Endothelial cell of umbilical vein (primary cell): ENCODE measurements around the gene FAM131B. TPM values are rescaled to one million over a fixed set of nuclear protein-coding genes. Genes with fewer than 3 reads are reported as not detected.

ENCODE experiments used
- BruUV-seq: library from RNA; stranded (reverse); fragments of 400-500 nt; replicated peaks from 2 replicates; lab custom pipeline; 2021; lab: Mats Ljungman, UMichigan
- CTCF ChIA-PET: fragments of 300-600, 350-600 bp; sonication (Branson Sonifier 250); formaldehyde crosslinking; loops from one replicate; lab custom pipeline; 2021; ENCODE audit warnings: antibody characterized with exemption, inconsistent platforms; lab: Charles Lee
- POLR2A ChIA-PET: fragments of 300-600, 350-600 bp; sonication (Branson Sonifier 250); formaldehyde crosslinking; loops from one replicate; lab custom pipeline; 2021; ENCODE audit warnings: antibody characterized with exemption, inconsistent platforms; lab: Charles Lee
- DNase-seq: peaks from one replicate; pipeline ENCODE4 v3.0.0-alpha.2; 2011; ENCODE audit warnings: low read depth, low spot score
- FAIRE-seq: peaks from 2 replicates; lab custom pipeline; 2011; peaks lifted over from hg19 to GRCh38; lab: Jason Lieb, UNC
- H2AFZ ChIP-seq: 2 replicates; pipeline ENCODE4 v1.6.0; 2012; ENCODE audit warnings: low read depth, low read length, control low read depth, inconsistent platforms
- H3K27ac ChIP-seq: 2 replicates; pipeline ENCODE4 v1.5.1; 2011; ENCODE audit warnings: low read depth, mild to moderate bottlenecking, control low read depth, low read length, moderate library complexity; ENCODE audit not compliant: insufficient read depth
- H3K27me3 ChIP-seq, 2 experiments: 2 replicates each; pipeline versions ENCODE4 v1.6.0 to v1.6.1; 2011; ENCODE audit warnings: low read length in 2 of 2, mixed read lengths in 1 of 2; ENCODE audit not compliant: control insufficient read depth in 2 of 2, insufficient read depth in 2 of 2
- H3K36me3 ChIP-seq, 2 experiments: 2 replicates in 1 of 2; 3 replicates in 1 of 2; pipeline ENCODE4 v1.5.1; 2011; ENCODE audit warnings: low read length in 2 of 2, mild to moderate bottlenecking in 1 of 2, moderate library complexity in 1 of 2; ENCODE audit not compliant: control insufficient read depth in 2 of 2, insufficient read depth in 2 of 2; ENCODE audit errors: extremely low read depth in 1 of 2
- H3K4me1 ChIP-seq: 3 replicates; pipeline ENCODE4 v1.5.1; 2011; ENCODE audit warnings: mild to moderate bottlenecking, low read length; ENCODE audit not compliant: control insufficient read depth, insufficient read depth; ENCODE audit errors: extremely low read depth
- H3K4me2 ChIP-seq: 2 replicates; pipeline ENCODE4 v1.6.1; 2011; ENCODE audit warnings: low read length, control low read depth, mixed read lengths; ENCODE audit not compliant: insufficient read depth
- H3K4me3 ChIP-seq, 3 experiments: fragments of 200-600 bp in 1 of 3; sonication (generic), shearing (Covaris generic) in 1 of 3; replicated peaks in 1 of 3; 2 replicates each; pipeline ENCODE4 v1.5.1; 2011 to 2016; ENCODE audit warnings: control low read depth in 3 of 3, low read length in 3 of 3, mild to moderate bottlenecking in 2 of 3, inconsistent platforms in 1 of 3, low read depth in 1 of 3, moderate library complexity in 1 of 3; ENCODE audit not compliant: insufficient read depth in 1 of 3
- H3K79me2 ChIP-seq: 2 replicates; pipeline ENCODE4 v1.6.0; 2012; ENCODE audit warnings: low read length, inconsistent platforms; ENCODE audit not compliant: control insufficient read depth, insufficient read depth
- H3K9ac ChIP-seq: replicated peaks from 2 replicates; pipeline ENCODE3; 2011; ENCODE audit warnings: low read length, control low read depth; ENCODE audit not compliant: insufficient read depth; ENCODE audit errors: extremely low read depth
- H3K9me1 ChIP-seq: replicated peaks from 3 replicates; pipeline ENCODE4 v1.6.0; 2011; ENCODE audit warnings: mild to moderate bottlenecking, low read length; ENCODE audit not compliant: control insufficient read depth, insufficient read depth; ENCODE audit errors: extremely low read depth
- H3K9me3 ChIP-seq: replicated peaks from 2 replicates; pipeline ENCODE4 v1.5.1; 2012; ENCODE audit warnings: low read length, inconsistent platforms; ENCODE audit not compliant: control insufficient read depth, insufficient read depth
- H4K20me1 ChIP-seq: replicated peaks from 2 replicates; pipeline ENCODE3; 2011; ENCODE audit warnings: mild to moderate bottlenecking, low read length; ENCODE audit not compliant: control insufficient read depth, insufficient read depth; ENCODE audit errors: extremely low read depth
- EZH2 ChIP-seq: IDR thresholded peaks from 2 replicates; pipeline ENCODE4 v1.6.1; 2012; ENCODE audit warnings: borderline replicate concordance, low read depth, mild to moderate bottlenecking, moderate library complexity, low read length, inconsistent platforms; ENCODE audit not compliant: severe bottlenecking
- FOS ChIP-seq: IDR thresholded peaks from 2 replicates; pipeline ENCODE4 v1.6.1; 2011; ENCODE audit warnings: mild to moderate bottlenecking, low read length, moderate library complexity, borderline replicate concordance; ENCODE audit not compliant: insufficient read depth
- JUN ChIP-seq: IDR thresholded peaks from 2 replicates; pipeline ENCODE4 v1.6.1; 2011; ENCODE audit warnings: borderline replicate concordance, low read depth; ENCODE audit not compliant: insufficient read length, insufficient read depth
- MAX ChIP-seq: IDR thresholded peaks from 2 replicates; pipeline ENCODE4 v1.6.1; 2011; ENCODE audit not compliant: insufficient read depth, insufficient read length
- MYC ChIP-seq: IDR thresholded peaks from one replicate; pipeline ENCODE4 v1.6.1; 2011; ENCODE audit warnings: mild to moderate bottlenecking, low read depth, low read length
- POLR2A ChIP-seq: IDR thresholded peaks from 2 replicates; pipeline ENCODE4 v1.6.1; 2012; ENCODE audit warnings: low read depth, mild to moderate bottlenecking, control low read depth, low read length
- POLR2AphosphoS5 ChIP-seq: IDR thresholded peaks from 2 replicates; pipeline ENCODE4 v1.6.1; 2012; ENCODE audit warnings: low read depth, mild to moderate bottlenecking, control low read depth, low read length, moderate library complexity; ENCODE audit not compliant: insufficient read depth
- dilution Hi-C: fragments of 300-500 bp; cut with MboI; formaldehyde crosslinking; loops from one replicate; pipeline ENCODE4 v1.15.0; 2019; ENCODE audit warnings: low sequenced_read_pairs; ENCODE audit not compliant: extremely low pct_ligation_motif_present
- intact Hi-C: fragments of 100-400 bp; cut with micrococcal nuclease; formaldehyde crosslinking; loops from one replicate; pipeline ENCODE4 v1.10.0; 2022
- polyA plus RNA-seq, 4 experiments: library from polyadenylated mRNA; depleted of rRNA in 3 of 4; stranded (reverse) in 3 of 4; unstranded in 1 of 4; fragments of >200 nt; gene quantifications; 2 replicates each; pipeline versions ENCODE4 v1.2.1 to v1.2.3, GENCODE V29; 2011 to 2012; ENCODE audit warnings: missing spikeins in 1 of 4
- total RNA-seq: library from RNA; stranded (reverse); gene quantifications from 2 replicates; pipeline ENCODE4 v1.2.3, GENCODE V29; 2021

FAM131B gene
- total and polyA plus RNA-seq, 2 donors (not counting 3 experiments of a cell fraction or from before 2014, with no cell fraction given), result 1.6 to 1.8 TPM

DNA sequence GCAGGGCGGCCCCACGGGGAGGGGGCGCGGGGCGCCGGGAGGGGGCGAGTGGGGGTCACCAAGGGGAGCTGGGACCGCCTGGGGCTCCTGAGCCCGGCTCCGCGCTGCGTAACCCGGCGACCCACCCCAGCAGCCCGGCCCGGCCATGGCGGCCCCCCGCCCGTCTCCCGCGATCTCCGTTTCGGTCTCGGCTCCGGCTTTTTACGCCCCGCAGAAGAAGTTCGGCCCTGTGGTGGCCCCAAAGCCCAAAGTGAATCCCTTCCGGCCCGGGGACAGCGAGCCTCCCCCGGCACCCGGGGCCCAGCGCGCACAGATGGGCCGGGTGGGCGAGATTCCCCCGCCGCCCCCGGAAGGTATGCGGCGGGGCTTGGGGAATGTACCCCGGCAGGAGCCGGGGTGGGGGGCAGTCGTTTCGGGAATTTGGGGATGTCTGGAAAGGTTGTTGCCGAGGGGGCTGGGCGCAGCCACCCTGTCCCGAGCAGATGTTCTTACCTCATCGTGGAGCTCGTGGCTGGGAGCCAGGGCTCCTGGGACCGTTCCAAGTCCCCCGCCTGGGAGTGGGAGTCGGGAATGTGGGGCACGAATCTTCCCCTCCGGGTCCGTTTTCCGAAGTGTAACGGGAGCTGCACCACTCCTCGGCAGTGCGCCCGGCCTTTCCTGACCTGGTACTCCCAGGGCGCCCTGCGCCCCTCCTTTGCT lies 19.1 kb upstream of the FAM131B start:
- intact Hi-C loops (loop anchor here (5.0 kb wide), 1 partner anchor 116 kb away; no protein-coding TSS in a partner anchor), dilution Hi-C loops (loop anchor here (25.0 kb wide), 1 partner anchor 131 kb away; no protein-coding TSS in a partner anchor)
- Histone ChIP-seq H3K9me1 (no peaks in the 10 kb centered on the region), H3K27me3 (no peaks in the 10 kb centered on the region), H3K4me1 (peaks cover 48% of the 10 kb centered on the region), H3K9me3 (no peaks in the 10 kb centered on the region), H4K20me1 (no peaks in the 10 kb centered on the region), H3K4me2 (peak overlapping the region; percentile 74), H3K4me3 (peak overlapping the region; percentile 76 to 94 (median 88)), H2AFZ (no peak overlapping the region), H3K36me3 (peaks cover 3 to 5% of the 10 kb centered on the region in 2 experiments), H3K9ac (peak overlapping the region; percentile 96), H3K79me2 (peaks cover 70% of the 10 kb centered on the region), H3K27ac (peak overlapping the region; percentile 90)
- DNase-seq (peak; percentile 68), FAIRE-seq (no peak)
- TF ChIP-seq POLR2AphosphoS5 (peak; percentile 43), EZH2 (no peak)
- ChIA-PET POLR2A (interaction anchor here (0.6 to 2.0 kb wide), 5 partner anchors 10 to 94 kb away, joined by 3 to 17 read pairs (median 4); partner anchors contain the start of gene CASP2), CTCF (interaction anchor here (0.6 to 1.6 kb wide), 7 partner anchors 10 to 110 kb away, joined by 3 to 10 read pairs (median 4); no protein-coding TSS in a partner anchor)
- no TSS peak for BruUV-seq

DNA sequence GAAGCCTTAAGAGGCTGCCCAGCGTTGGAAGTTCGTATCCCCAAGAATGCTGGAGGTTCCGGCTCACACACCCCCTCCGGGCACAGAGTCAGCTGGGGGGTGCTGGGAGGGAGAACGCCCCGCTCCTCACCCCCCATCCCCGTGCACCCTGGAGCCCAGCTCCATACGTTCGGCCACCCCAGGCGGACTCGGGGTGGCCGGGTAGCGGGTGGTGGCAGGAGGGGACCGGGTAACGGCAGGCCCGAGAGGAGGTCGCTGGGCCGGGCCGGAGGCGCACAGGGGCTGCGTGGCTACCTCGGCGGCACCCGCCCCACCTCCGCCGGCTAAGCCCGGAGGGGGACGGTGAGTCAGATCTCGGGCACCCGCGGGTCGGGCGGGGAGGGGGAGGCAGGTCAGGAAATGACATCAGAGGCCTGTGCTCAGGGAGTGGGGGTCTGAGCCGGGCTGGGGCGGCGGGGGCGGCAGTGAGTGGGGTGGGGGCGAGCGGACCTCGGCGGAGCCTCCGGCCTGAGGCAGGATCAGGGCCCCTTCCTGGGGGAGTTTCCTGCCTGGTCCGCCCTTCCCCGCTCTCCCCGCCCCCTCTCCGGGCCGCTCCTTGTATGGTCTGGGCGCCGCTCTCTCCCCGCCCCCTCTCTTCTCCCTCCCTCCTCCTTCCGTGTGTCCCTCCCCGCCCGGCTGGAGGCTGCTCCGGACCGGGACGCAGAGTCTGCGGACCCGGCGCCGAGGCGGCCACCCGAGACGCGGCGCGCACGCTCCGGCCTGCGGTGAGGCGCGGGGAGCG lies 18.3 kb upstream of the FAM131B start, which contains the start of gene ZYX:
ZYX (plus strand) TSS at position 700 of the 781 bp plus-strand sequence. CDS start 227 bp downstream, outside the sequence.
- Histone ChIP-seq H3K79me2 (peaks cover 63% of the 10 kb centered on the region), H3K36me3 (peaks cover 3 to 5% of the 10 kb centered on the region in 2 experiments), H4K20me1 (no peaks in the 10 kb centered on the region), H2AFZ (peak within 1 kb of the TSS; percentile 1), H3K27me3 (no peaks in the 10 kb centered on the region), H3K4me2 (peak within 1 kb of the TSS; percentile 74), H3K9me3 (no peaks in the 10 kb centered on the region), H3K9me1 (no peaks in the 10 kb centered on the region), H3K4me3 (peak within 1 kb of the TSS; percentile 76 to 94 (median 88)), H3K9ac (peak within 1 kb of the TSS; percentile 96), H3K4me1 (peaks cover 45% of the 10 kb centered on the region), H3K27ac (peak within 1 kb of the TSS; percentile 98)
- no TSS peak for BruUV-seq
- ChIA-PET CTCF (interaction anchor here (0.5 to 2.6 kb wide), 33 partner anchors 8 to 156 kb away, joined by 3 to 25 read pairs (median 6); partner anchors contain the start of genes CASP2 and GSTK1), POLR2A (interaction anchor here (0.9 to 2.0 kb wide), 9 partner anchors 9 to 119 kb away, joined by 4 to 17 read pairs (median 6); no protein-coding TSS in a partner anchor)
- FAIRE-seq (peak; percentile 80), DNase-seq (peak; percentile 94)
- intact Hi-C loops (loop anchor here (1.0 to 5.0 kb wide), 5 partner anchors 14 to 116 kb away; partner anchors contain the start of gene CASP2), dilution Hi-C loops (loop anchor here (25.0 kb wide), 1 partner anchor 131 kb away; no protein-coding TSS in a partner anchor)
- TF ChIP-seq POLR2AphosphoS5 (peak; percentile 91), JUN (peak; percentile 18), EZH2 (no peak), POLR2A (peak; percentile 87), MYC (peak; percentile 52), MAX (no peak), FOS (peak; percentile 87)
